ENCODE data around the gene GOT2. TPM values are rescaled to one million over a fixed set of nuclear protein-coding genes. Genes with fewer than 3 reads are reported as not detected.

The GOT2 gene
- total RNA-seq, 2 donors from 2014 or later, result 81.8 to 87.7 TPM

- Mint-ChIP-seq H3K27me3 (ENCODE audit: low read depth) (no peaks in the 10 kb centered on the region), H3K36me3 (ENCODE audit: insufficient read depth in 2 of 2) (no peaks in the 10 kb centered on the region), H3K4me1 (ENCODE audit: low read depth) (no peaks in the 10 kb centered on the region), H3K4me3 (no peak overlapping the region), H3K27ac (no peak overlapping the region), H3K9me3 (no peaks in the 10 kb centered on the region)
- ATAC-seq (replicated peaks in 1 of 2), result no peak
- no peak for DNase-seq
Observed at GRCh38 chr16:58658796-58659211, 75.3 kb downstream of the GOT2 start.

Other genes with a start within 250 kb of the GOT2 start
- gene NDRG4, start 234.2 kb downstream of the GOT2 start, total RNA-seq, result 1 to 10 TPM; 5.2 TPM
- 10 to 100 TPM in 1 of 2 donors, 1 to 10 TPM in 1; 9.1 to 11.6 TPM for gene SETD6, start 218.8 kb downstream of the GOT2 start, total RNA-seq
- 100 to 1,000 TPM; 295 to 315 TPM for gene CNOT1, start 104.5 kb downstream of the GOT2 start, total RNA-seq
- 1 to 10 TPM; 7.3 to 9.1 TPM for gene SLC38A7, start 49.5 kb downstream of the GOT2 start, total RNA-seq

All from activated T-cell treated with anti-CD3 and anti-CD28 coated beads, Interleukin-2, amount 50 U/mL, for 72 hours (primary cell).